Mammary epithelial cell (primary cell): ENCODE data around the gene PRDM2.

ENCODE experiments used
- EZH2 ChIP-seq: IDR thresholded peaks from 2 replicates; pipeline ENCODE4 v1.6.1; 2012; ENCODE audit warnings: low read length, inconsistent platforms, borderline replicate concordance
- TF ChIP-seq, protein P1 (sequence below), 2 donors: IDR thresholded peaks in 1 of 2; conservative IDR thresholded peaks in 1 of 2; 2 replicates each; pipeline ENCODE4 v1.5.1; 2011 to 2012; ENCODE audit warnings: inconsistent platforms in 2 of 2, low read length in 2 of 2, mild to moderate bottlenecking in 2 of 2, control low read depth in 1 of 2, low read depth in 1 of 2; ENCODE audit not compliant: insufficient read depth in 1 of 2; ENCODE audit errors: extremely low read depth in 1 of 2

DNA sequence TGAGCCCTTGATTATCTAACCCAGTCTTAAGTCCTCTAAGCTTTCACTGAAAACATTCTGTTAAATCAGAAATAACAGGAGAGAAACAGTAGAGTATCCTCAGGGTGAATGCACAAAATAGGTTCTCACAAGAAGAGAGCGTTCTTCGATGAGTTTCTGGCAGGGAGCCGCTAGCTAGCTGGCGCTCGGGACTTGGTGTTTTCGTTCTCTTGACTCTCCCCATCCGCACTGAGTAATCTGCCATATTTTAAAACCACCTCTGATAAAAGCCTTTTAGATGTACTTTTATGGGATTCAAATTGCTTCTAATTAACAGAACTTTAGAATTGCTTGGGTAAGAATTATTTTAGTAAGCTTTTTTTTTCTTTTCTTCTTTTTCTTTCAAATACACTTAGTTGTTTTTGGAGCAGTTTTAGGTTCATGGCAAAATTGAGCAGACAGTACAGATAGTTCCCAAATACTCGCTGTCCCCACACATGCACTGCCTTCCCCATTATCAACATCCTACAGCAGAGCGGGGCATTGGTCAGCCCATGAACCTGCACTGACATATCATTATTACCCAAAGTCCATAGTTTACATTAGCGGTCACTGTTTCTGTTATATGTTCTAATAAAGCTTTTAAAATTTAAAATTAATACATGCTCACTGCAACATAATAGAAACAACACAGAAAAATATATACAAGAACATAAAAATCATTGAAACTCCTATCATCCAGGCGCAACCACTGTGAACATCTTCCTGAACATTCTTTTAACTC is 35.4 kb downstream of the PRDM2 start:
- TF ChIP-seq, protein P1, sequence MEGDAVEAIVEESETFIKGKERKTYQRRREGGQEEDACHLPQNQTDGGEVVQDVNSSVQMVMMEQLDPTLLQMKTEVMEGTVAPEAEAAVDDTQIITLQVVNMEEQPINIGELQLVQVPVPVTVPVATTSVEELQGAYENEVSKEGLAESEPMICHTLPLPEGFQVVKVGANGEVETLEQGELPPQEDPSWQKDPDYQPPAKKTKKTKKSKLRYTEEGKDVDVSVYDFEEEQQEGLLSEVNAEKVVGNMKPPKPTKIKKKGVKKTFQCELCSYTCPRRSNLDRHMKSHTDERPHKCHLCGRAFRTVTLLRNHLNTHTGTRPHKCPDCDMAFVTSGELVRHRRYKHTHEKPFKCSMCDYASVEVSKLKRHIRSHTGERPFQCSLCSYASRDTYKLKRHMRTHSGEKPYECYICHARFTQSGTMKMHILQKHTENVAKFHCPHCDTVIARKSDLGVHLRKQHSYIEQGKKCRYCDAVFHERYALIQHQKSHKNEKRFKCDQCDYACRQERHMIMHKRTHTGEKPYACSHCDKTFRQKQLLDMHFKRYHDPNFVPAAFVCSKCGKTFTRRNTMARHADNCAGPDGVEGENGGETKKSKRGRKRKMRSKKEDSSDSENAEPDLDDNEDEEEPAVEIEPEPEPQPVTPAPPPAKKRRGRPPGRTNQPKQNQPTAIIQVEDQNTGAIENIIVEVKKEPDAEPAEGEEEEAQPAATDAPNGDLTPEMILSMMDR (conservative IDR thresholded peaks at IDR 0.05 in 1 of 2, IDR thresholded peaks at IDR 0.05 in 1 of 2; ENCODE audit: extremely low read depth in 1 of 2, insufficient read depth in 1 of 2, low read depth in 1 of 2, low read length in 2 of 2), result no peak
- TF ChIP-seq EZH2, result no peak
